HG03196 (cell line): Measurements from ENCODE around the gene CXCL12.

Source experiments
- ATAC-seq: cut with Tn5 transposase; IDR thresholded peaks from one replicate; pipeline ENCODE4 v1.9.1; 2021; ENCODE audit not compliant: unreplicated experiment

CXCL12 gene

DNA sequence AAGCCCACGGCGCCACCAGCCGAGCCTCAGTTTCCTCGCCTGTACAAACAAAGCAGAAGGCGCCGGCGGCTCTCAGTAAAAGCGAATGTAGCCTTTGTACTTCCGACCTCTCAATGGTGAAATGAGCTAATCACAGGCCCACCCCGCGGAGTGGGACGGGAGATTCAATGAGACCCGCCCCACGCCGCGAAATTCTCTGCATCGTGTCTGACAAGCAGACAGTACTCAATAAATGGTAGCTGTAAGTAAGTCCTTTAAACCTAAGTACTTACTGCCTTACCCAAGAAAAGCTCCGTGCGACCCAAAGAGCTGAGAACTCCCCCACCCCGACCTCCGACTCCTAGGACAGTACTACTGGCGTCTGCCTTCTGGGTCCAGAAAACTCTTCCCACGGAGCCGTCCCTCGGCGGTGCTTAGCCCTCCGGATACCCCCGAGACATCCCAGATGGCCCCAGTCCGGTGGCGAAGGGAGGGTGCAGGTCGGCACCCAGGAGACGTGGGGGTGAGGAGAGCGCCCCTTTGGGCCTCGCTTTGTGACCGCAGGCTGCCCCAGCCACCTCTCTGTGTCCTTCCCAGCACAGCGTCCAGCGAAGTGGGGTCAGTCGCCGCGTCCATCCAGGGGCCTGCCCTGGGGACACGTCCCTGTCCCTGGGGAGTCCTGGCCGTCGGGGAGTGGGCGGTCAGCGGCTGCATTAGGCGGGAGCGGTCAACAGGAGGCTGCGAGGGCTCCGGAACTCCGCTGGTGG is 972 bp upstream of the CXCL12 start:
- ATAC-seq = no peak

DNA sequence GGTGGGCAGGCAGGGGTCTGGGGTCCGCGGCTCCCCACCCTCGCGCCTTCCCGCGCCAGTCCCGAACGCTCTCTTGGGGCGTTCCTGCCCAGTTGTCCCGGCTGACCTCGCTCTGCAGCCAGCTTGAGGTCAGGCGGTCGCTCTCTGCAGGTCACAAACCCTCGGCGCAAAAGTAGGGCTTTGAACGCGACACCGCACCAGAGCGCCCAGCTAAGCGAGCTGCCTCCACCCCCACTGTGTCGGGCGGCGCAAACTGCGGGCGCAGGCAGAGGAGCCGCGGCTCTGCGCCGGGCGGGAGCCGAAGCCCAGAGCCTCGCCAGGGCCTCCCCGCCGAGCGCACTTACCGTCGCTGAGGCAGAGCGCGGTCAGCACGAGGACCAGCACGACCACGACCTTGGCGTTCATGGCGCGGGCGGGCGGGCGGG is 284 bp downstream of the CXCL12 start:
- no peak for ATAC-seq

DNA sequence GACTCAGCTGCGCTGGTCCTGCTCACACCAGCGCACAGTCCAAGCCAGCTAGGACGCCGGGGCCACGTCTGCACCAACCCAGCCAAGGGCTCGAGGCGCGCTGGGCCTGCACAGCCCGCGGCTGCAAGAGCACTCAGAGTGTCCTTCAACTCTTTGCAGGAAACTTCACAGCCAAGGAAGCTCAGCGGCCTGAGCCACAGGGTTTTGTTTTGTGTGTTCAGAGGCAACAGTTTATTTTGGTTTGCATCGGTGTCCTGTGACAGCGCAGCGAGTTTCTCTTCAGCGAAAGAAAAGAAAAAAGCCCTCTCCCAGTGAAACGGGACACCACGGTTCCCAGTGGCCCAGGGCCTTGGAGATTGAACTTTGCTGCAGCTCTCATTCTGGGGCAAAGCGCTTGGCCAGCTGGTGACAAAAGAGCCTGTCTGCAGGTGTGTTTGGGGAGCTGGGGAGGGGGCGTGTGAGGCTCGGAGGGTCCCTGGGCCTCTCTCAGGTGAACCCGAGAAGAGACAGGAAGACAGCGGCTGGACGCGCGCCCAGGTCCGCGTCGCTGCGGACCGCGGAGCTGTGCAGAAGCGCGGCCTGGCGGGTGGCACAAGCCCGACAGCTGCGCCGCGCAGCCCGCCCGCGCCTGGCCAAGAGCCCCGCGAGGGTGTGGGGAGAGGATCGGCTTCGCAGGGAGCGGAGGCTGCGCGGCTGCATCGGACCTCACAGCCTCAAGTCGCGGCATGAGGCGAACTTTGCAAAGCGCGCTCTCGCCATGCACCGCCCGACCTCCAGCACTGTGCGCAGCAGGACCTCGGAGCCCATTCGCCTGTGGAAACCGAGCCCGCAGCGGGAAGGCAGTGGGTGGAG is 922 bp downstream of the CXCL12 start:
- no peak for ATAC-seq

DNA sequence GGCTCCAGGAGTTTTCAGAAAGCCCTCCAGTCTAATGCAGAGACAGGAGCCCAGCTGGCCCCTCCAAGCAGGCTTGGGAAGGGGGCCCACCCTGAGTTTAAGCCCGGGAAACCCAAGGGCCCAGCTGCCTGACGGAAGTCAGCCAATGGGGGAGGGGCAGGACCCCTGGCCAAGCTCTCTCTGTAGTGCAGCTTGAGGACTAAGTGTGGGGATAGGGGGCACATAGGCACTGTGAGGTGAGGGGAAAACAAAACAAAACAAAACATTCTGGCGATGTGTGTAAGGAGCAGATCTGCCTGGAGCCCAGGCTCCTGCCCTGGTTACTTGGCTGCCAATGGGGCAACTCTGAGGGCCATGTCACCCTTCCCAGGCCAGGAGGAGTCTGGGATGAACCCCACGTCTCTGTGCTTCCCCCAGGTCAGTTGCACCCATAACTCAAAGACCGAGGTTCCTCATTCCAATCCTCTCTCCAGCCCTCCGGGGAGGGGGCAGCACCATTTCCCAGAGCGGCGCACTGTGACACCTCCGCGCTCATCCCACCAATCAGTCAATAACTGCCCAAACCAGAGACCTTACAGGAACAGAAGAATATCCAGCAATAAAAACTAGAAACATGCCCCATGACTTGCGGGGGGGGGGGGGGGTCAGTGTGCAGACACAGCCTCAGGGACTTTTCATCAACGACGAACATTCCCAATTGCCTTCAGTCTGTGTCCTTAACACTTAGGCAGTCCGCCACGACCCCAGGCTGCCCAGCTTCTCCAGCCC is 1.7 kb downstream of the CXCL12 start:
- ATAC-seq = no peak

DNA sequence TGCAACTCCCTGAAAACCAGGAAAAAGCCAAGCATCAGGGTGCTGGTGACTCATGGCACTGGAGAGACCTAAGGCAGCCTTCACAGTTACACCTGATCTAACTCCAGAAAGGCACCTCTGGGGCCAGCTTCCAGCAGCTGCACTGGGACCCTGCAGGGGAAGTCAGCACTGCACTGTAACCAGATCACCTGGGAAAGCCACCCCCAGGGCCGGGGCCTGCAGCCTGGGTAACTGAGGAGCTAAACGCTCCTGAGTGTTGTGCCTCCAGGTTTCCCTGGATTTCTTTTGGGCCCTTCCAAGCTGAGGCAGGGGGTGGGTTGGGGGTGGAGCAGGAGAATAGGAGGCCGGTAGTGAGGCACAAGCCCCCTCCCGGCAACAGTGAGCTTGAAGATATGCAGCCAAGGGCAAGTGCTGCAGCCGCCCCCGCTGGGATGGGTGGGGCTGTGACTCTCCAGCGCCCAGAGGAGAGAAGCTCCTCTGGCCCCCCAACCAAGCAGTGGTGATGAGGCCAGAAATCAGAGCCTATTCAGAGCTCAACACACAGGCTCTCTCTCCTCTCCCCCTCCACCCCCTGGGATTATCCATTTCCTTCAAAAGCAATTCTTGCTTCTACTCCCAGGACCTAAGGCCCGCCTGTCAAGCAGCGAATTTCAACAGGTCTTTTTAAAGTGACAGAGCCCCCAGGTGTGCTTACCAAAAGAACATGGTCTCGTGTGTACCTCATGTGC is 2.6 kb downstream of the CXCL12 start:
- no peak for ATAC-seq

DNA sequence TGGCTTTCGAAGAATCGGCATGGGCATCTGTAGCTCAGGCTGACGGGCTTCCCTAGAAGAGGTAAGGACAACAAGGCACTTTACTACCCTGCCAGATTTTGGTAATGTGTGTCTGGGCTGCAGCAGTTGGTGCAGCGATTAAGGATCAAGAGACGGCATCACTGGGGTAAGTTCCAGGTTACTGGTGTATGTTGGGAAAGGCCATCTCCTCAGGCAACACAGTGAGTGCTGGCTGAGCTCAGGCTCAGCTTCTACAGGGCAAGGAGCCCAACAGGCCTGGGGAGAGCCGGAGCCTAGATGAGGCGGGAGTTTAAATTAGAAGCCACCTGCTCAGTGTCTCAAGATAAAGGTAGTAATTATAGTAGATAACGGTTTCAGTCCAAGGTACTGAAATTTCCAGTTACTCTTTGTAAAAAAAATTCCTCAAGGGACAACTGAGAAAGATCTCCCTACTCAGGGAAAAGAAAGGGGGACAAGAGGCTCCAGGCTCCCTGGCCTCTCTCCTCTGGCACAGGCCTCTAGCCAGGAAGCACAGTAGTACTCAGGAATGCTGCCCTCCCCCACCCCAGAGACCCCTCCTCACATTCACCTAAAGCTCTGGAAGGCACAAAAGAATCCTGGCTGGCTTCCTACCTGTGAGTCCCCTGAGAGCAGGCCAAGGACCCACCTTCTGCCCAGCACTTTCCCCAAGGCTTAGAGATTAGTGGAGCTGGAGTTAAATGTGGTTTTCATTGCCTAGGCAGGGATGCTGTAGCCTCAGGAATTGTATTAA is 3.9 kb downstream of the CXCL12 start:
- no peak for ATAC-seq

DNA sequence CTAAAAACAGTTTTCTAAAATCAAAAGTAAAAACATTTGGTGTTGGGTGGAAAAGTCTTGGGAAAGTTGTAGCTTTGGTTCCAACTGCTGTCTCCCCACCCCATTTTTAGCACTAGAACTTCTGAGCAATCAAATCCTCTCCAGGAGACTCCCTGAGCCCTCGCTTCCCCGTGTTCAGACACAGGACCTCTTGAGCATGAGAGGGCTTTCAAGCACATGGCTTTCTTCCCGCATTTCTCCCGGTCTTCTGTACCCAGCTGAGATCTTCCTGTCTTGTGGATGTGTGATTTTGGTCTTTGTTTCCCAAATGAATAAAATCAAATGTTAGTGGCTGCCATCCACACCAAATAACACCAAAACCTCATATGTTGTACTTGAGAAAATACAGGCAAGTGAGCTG is 5.0 kb downstream of the CXCL12 start:
- no peak for ATAC-seq

DNA sequence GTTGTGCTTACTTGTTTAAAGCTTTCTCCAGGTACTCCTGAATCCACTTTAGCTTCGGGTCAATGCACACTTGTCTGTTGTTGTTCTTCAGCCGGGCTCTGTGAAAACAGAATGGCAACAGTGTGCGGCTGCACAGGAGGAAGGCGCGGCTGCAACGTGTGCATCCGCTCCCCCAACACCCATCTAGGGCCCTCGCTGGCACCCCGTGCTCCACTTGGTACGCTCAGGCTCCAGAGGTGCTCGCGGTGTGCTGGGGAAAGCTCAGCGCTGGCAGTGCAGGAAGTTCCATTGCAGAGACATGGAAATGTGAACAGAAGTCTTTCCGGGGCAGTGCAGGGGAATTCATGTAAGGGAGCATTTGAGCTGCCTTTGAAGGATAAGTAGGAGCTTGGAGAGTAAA is 6.3 kb downstream of the CXCL12 start:
- ATAC-seq = no peak

DNA sequence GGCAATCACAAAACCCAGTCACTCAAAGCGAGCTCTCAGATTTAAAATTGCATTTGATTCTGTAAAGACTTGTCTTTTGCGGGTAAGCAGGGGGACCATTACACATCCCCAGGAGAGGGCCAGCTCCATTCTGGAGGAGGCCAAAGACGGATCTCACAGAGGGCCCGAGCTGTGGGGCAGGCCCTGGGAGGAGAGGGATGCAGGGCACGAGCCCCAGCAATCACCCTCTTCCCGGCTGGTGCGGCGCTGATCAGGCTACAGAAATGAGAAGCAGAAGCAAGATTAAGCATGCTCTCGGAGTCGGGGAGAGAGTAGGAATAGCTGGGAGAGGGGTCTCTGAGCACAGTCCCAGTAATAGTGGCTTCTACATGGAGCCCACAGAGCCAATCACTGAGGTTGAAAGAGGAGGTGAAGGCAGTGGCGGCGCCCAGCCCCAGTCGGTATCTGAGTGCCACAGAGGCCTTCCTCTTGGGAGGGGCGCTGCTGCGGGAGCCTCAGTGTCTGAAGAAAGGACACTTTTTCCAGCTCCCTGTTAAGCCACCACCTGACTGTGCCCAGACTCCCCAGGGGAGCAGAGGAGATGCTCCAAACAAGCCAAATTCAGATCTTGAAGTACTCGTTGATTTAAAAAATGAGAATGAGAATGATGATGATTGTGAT is 7.1 kb downstream of the CXCL12 start:
- ATAC-seq = no peak

DNA sequence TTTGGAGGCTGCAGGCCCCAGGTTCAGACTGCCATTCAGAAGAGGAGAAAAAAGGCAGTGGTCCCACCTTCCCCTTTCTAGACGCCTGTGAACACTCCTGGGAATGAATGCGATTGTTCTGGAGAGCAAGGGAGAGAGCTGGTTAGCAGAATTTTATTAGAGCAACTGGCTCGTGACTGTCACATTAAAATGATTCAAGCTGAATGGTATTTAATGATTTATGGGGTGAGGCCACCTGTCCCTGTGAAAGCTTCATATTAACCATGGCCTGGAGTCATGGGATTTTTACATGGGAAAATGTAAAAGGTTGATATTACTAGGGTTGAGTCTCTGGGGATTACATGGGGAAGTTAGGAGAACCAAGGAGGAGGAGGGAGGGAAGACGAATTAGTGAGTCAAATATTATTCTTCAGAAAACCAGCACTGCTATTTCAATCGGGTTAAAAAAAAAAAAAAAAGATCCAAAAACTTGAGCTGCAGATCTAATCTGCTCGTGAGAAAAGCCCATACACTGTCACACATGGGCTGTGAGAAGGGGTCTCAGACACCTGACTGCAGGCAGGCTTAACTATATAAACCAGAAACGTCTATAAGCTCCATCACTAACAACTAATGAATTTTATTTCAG is 8.3 kb downstream of the CXCL12 start:
- no peak for ATAC-seq

DNA sequence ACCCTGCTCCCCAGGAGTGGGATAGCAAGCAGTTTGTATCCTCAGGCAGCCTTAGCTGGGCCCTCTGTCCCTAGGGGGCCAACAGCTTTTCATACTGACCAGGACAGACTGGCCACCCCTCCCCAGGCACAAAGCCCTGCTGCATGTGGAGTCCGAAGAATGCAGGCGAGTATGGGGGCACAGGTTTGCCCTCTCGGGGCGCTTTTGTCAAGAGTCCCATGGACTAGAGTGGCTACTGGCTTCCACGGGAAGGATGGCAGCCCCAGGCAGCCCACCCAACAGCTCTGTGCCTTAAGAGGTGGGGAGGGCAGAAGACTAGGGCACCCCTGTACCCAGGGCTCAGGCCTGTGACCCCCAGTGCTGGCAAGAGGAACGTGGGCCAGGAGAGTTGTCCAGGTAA is 10.7 kb downstream of the CXCL12 start:
- no peak for ATAC-seq

DNA sequence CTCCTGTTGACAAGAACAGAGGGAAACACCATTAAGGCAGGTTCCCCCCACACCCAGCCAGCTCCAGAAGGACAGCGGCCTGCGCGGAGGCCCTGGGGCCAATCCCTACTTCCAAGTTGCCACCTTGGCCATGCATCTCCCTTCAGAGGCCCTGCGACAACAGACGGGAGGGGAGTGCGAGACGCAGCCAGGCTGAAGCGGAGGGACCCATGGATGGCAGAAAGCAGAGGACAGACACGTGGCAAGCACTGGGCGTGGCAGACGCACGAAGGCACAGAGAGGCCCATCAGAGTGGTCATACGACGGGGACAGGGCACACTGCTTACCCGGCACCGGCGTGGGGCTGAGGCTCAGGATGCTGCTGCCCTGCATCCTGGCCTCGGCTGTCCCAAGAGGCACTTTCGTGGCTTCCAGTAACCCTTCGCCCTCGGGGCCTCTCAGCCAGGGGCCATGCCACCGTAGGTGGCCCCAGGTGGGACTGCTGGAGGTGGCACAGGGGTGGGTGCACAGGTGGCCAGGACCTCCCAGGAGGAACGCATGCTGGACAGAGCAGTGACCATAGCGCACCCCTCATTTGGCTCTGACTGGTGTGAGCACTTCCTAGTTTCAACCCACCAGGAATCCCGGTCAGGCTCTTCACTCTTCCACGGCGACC is 11.4 kb downstream of the CXCL12 start:
- no peak for ATAC-seq

DNA sequence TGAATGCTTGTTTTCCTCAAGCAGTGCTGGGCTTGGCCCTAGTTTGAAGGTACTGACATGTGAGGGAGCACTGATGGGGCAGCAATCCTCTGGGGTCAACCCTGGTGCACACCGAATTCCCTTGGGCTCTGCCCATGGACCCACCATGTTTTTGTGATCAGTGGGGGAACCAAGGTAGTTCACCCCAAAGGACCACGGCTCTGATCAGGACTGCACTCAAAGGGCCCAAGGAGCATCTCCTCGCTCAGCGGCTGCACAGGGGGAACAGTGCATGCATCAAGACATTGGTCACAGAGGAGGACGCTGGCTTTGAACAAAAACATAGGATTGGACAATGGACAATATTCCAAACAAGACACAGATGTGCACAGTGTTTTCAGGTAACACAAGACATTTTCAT is 12.7 kb downstream of the CXCL12 start:
- ATAC-seq = no peak

DNA sequence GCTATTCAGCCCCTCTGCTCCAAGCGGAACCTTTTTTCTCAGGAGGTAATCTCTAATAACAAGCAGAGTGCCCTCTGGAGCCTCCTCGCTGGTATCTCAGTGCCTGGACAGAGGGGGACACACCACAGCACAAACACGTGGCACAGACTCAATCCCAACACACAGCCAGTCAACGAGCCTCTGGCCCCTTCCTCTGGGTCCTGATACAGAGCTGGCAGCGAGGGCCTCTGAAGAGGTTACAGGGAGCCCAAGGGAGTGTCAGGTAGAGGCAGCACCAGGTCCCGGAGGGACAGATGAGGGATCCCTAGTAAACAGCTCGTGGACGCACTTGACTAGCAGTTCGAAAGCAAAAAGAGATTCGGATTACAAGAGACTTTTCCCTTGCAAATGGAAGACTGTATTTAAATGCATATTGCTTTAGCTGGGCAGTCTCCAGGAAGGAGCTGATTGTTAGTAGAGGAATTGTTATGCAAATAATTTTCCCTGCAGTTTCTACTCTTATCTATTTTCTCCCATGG is 14.1 kb downstream of the CXCL12 start:
- no peak for ATAC-seq

DNA sequence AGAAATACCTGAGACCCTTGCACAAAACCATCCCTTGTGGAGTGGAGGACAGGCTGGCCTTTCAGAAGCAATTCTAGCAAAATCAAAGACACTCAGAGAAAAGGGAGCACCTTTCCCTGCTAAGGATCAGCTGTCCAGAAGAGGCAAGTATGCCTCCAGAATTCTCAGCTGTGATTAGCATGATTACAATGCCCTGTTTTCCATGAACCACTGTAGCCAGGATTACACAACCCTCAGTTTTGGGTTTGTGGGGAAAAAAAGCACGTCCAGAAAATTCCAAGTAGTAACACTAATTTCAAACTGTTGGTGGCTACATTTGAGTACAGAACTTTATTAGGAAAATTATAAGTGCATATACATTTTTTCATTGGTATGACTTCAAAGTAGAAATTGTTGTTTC is 15.0 kb downstream of the CXCL12 start:
- no peak for ATAC-seq

DNA sequence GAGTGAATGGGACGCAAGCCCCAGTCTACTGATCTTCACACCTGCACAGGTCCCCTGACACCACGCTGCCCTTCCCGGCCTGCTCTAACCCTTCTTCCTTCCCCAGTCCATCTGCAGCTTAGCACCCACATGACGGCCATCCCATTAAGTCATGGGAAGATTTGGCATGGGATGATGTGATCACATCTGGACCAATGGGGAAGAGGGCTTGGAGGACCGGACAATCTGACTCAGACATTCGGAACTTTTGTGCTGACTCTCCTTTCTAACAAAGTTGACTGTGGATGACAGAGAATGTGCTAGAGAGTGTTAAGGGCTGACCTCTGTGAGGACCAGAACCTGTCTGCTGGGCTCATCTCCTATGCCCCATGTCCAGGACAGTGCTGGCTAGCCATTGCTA is 15.6 kb downstream of the CXCL12 start:
- ATAC-seq = no peak

DNA sequence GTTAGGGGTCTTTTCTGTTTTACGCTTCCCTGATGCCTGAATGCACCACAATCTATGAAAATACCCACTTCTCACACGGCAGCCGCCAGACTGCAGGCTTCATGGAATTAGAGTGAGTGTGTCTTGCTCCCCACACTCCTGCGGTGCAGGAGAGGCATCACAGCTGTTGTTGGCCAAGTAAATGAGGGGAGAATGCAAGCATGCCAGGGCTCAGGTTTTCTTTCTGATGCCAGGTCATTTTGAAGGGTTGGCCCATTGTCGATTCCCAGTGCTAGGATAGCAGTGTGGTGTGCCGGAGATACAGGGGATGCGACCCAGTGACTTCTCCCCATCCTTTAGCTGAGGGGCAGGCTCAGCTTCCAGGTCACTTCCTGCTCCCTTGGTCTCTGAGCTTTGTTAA is 16.3 kb downstream of the CXCL12 start:
- no peak for ATAC-seq

DNA sequence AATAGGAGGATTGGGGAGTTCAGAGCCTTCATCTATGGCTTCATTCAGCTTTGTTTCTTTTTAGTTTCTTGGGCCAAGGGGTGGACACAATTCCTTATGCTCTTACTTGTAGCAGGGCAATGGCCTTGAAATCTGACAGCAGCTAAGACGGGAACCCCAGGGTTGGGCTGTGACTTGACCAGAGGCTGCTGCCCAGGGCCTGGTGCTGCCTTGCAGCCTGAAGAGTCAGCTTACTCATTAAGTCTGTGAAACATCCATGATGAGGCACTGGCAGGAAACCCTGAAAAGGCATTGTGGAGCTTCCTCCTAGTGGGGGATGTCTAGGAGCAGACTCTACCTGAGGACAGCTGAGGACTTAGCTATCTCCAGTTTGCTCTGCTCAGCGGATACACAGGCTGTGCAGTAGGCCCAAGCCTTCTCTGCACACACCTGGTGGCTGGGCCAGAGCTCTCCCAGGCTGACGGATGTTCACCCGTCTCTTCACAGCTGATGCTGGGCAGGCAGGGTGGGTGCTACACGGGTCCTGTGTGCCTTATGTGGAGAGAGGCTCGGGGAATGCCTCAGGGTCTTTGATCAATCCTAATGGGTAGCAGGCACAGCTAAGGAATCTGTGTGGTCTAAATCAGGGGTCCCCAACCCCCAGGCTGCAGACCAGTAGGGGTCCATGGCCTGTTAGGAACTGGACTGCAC is 17.8 kb downstream of the CXCL12 start:
- ATAC-seq = no peak
